Coronary artery (tissue), 2 donors: ENCODE data around the gene SLC34A3.
"Not testable (repeated sequence)": the region's sequence is repeated elsewhere in the genome, so short reads cannot be mapped to it uniquely, and the experiment has no call there.

Experiments
- DNase-seq: peaks from one replicate; pipeline ENCODE4 v3.0.0-alpha.2; 2017; ENCODE audit warnings: low spot score
- H3K27ac ChIP-seq, 2 donors: fragments of 200-600 bp; sonication (generic); one replicate each; pipeline ENCODE4 v1.5.1; 2016 to 2019
- H3K4me3 ChIP-seq: fragments of 200-600 bp; sonication (generic); 2 replicates; pipeline ENCODE4 v1.5.1; 2016; ENCODE audit warnings: mild to moderate bottlenecking, moderate library complexity
- TF ChIP-seq, protein P1 (sequence below): fragments of 200-600 bp; sonication (generic); IDR thresholded peaks from one replicate; pipeline ENCODE4 v1.5.1; 2019; ENCODE audit warnings: antibody characterized with exemption

SLC34A3 gene

GRCh38 chr9:137254624-137255447, 24.1 kb downstream of the SLC34A3 start, which contains the start of gene NELFB:
NELFB (plus strand) TSS chr9:137255327.
- TF ChIP-seq, protein P1, sequence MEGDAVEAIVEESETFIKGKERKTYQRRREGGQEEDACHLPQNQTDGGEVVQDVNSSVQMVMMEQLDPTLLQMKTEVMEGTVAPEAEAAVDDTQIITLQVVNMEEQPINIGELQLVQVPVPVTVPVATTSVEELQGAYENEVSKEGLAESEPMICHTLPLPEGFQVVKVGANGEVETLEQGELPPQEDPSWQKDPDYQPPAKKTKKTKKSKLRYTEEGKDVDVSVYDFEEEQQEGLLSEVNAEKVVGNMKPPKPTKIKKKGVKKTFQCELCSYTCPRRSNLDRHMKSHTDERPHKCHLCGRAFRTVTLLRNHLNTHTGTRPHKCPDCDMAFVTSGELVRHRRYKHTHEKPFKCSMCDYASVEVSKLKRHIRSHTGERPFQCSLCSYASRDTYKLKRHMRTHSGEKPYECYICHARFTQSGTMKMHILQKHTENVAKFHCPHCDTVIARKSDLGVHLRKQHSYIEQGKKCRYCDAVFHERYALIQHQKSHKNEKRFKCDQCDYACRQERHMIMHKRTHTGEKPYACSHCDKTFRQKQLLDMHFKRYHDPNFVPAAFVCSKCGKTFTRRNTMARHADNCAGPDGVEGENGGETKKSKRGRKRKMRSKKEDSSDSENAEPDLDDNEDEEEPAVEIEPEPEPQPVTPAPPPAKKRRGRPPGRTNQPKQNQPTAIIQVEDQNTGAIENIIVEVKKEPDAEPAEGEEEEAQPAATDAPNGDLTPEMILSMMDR, result no peak
- DNase-seq, result peak; percentile 91
- Histone ChIP-seq H3K4me3 (peak within 1 kb of the TSS; percentile 93), H3K27ac (peak within 1 kb of the TSS; percentile 45 to 81)

- peak overlapping the region; percentile 93 for H3K4me3 ChIP-seq
- H3K27ac ChIP-seq, result peak overlapping the region; percentile 45 to 81
- TF ChIP-seq, protein P1, result no peak
- DNase-seq, result no peak
These were observed 24.9 kb downstream of the SLC34A3 start for GRCh38 chr9:137255448-137256114.

DNA sequence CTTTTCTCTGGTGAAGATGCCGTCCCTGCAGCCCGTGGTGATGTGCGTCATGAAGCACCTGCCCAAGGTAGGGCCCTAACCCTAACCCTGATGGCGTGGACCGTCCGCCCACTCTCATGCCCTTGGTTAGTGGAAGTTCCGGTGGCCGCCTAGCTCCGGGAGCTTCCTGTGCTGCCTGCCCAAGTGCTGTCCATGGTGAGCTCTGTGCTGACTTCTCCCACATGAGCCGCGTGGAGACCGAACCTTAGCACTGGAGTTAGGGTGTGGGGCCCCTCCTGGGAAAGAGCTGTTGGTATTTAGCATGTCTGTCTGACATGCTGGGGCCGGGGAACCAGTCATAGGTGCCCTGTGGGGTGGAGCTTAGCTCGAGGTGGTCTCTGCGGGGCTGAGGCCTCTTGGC, 25.7 kb downstream of the SLC34A3 start:
- TF ChIP-seq, protein P1, result no peak
- H3K4me3 ChIP-seq, result peak overlapping the region; percentile 93
- no peak for DNase-seq
- H3K27ac ChIP-seq, result no peak overlapping the region

DNA sequence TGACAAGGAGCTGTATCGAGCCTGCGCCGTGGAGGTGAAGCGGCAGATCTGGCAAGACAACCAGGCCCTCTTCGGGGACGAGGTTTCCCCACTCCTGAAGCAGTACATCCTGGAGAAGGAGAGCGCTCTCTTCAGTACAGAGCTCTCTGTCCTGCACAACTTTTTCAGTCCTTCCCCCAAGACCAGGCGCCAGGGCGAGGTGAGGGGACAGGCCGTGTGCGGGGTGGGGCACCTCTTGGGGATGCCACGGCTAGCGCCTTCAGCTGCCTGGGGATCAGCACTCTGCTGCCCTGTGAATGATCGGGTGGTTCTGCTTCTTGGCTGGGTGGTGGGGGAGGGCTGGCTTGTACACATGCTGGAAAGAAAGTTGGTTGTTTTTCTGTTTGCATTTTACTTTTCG, 26.2 kb downstream of the SLC34A3 start:
- DNase-seq, result no peak
- TF ChIP-seq, protein P1, result no peak
- peak overlapping the region; percentile 93 for H3K4me3 ChIP-seq
- no peak overlapping the region for H3K27ac ChIP-seq

- DNase-seq, H3K27ac ChIP-seq: not testable (repeated sequence)
- TF ChIP-seq, protein P1, result peak; percentile 20
These were observed 31.6 kb downstream of the SLC34A3 start for GRCh38 chr9:137262173-137262908.

GRCh38 chr9:137262909-137263285, 32.2 kb downstream of the SLC34A3 start:
- no peak overlapping the region for H3K27ac ChIP-seq
- H3K4me3 ChIP-seq, result no peak overlapping the region
- TF ChIP-seq, protein P1, result no peak
- no peak for DNase-seq

More at GRCh38 chr9:137262173-137262908, 31.6 kb downstream of the SLC34A3 start:
- H3K4me3 ChIP-seq, result not testable (repeated sequence)
